GM12874 (cell line): ENCODE data around the gene TMEM54.

Experiments
- CTCF ChIP-seq: IDR thresholded peaks from 2 replicates; pipeline ENCODE4 v1.5.1; 2011; ENCODE audit warnings: low read depth, mild to moderate bottlenecking, control low read depth, low read length, moderate library complexity; ENCODE audit not compliant: insufficient read depth

Gene TMEM54

GRCh38 chr1:32917521-32917920 is 16.3 kb upstream of the TMEM54 start:
- no peak for TF ChIP-seq CTCF

GRCh38 chr1:32915766-32916706 is 14.8 kb upstream of the TMEM54 start:
- no peak for TF ChIP-seq CTCF

GRCh38 chr1:32910319-32910718 is 9.1 kb upstream of the TMEM54 start:
- no peak for TF ChIP-seq CTCF

GRCh38 chr1:32907435-32907834 is 6.2 kb upstream of the TMEM54 start:
- no peak for TF ChIP-seq CTCF

GRCh38 chr1:32906654-32907053 is 5.5 kb upstream of the TMEM54 start:
- TF ChIP-seq CTCF, result no peak

GRCh38 chr1:32904797-32905196 is 3.6 kb upstream of the TMEM54 start:
- TF ChIP-seq CTCF, result no peak

GRCh38 chr1:32903991-32904785 is 3.0 kb upstream of the TMEM54 start:
- TF ChIP-seq CTCF, result no peak
